Keratinocyte (primary cell): ENCODE results near the gene GINS2.

Experiments
- EZH2 ChIP-seq: IDR thresholded peaks from one replicate; pipeline ENCODE4 v1.6.1; 2012; ENCODE audit warnings: inconsistent platforms, mild to moderate bottlenecking, low read length, moderate library complexity
- TF ChIP-seq, protein P1 (sequence below), 3 experiments: IDR thresholded peaks in 1 of 3; conservative IDR thresholded peaks in 1 of 3; optimal IDR thresholded peaks in 1 of 3; 2 replicates in 2 of 3; 3 replicates in 1 of 3; pipeline versions ENCODE3 to v1.5.1; 2011; ENCODE audit warnings: low read length in 3 of 3, mild to moderate bottlenecking in 3 of 3, moderate library complexity in 2 of 3, control low read depth in 1 of 3, inconsistent platforms in 1 of 3; ENCODE audit not compliant: insufficient read depth in 2 of 3; ENCODE audit errors: extremely low read depth in 1 of 3

DNA sequence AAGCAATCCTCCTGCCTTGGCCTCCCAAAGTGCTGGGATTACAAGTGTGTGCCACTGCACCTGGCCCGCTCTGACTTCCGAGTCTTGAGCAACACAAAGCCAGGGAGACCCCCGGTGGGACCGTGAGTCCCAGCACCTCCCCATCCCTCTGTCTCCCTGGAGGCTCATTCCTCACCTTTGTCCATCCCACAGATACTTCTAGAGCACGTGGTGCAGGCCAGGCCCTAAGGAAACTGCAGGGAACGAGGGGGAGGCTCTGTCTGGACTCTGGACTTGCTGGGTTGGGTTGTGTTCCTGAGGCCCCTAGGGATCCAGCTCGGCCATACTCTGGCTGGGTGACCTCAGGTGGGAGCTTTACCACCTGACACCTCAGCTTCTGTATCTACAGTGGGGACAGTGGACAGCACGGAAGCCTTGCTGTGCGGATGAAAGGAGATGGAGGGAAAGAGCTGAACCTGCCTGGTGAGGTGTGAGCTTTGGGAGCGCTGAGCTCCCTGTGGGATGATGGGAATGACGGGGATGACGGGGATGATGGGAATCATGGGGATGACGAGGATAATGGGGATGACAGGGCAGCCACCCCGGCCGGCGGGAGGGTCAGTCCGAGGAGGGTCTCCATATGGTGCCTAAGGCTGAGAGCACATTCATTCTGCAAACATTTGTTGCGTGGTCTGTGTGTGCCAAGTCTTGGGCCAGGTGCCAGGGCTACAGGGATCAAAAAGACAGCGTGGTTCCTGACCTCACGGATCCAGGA is 35.5 kb upstream of the GINS2 start:
- TF ChIP-seq, protein P1, sequence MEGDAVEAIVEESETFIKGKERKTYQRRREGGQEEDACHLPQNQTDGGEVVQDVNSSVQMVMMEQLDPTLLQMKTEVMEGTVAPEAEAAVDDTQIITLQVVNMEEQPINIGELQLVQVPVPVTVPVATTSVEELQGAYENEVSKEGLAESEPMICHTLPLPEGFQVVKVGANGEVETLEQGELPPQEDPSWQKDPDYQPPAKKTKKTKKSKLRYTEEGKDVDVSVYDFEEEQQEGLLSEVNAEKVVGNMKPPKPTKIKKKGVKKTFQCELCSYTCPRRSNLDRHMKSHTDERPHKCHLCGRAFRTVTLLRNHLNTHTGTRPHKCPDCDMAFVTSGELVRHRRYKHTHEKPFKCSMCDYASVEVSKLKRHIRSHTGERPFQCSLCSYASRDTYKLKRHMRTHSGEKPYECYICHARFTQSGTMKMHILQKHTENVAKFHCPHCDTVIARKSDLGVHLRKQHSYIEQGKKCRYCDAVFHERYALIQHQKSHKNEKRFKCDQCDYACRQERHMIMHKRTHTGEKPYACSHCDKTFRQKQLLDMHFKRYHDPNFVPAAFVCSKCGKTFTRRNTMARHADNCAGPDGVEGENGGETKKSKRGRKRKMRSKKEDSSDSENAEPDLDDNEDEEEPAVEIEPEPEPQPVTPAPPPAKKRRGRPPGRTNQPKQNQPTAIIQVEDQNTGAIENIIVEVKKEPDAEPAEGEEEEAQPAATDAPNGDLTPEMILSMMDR (optimal IDR thresholded peaks at IDR 0.05 in 1 of 3, IDR thresholded peaks at IDR 0.05 in 1 of 3, conservative IDR thresholded peaks at IDR 0.05 in 1 of 3; ENCODE audit: extremely low read depth in 1 of 3, insufficient read depth in 2 of 3, low read length in 3 of 3) = no peak
- no peak for TF ChIP-seq EZH2
